Trophoblast cell (in vitro differentiated cells and primary cell): Measurements from ENCODE around the gene LCN9.

Experiments
- DNase-seq, 2 donors: peaks; one replicate each; pipeline ENCODE4 v3.0.0-alpha.2; 2016
- H2AFZ ChIP-seq: 2 replicates; pipeline ENCODE4 v1.6.1; 2013; ENCODE audit warnings: low read length, moderate library complexity, mild to moderate bottlenecking; ENCODE audit not compliant: insufficient read depth, poor library complexity
- H2AK5ac ChIP-seq: 2 replicates; pipeline ENCODE4 v1.6.1; 2013; ENCODE audit warnings: mild to moderate bottlenecking, low read length
- H2BK120ac ChIP-seq: 2 replicates; pipeline ENCODE4 v1.6.1; 2013; ENCODE audit warnings: low read length, mild to moderate bottlenecking, moderate library complexity; ENCODE audit not compliant: insufficient read depth, poor library complexity
- H2BK12ac ChIP-seq: 2 replicates; pipeline ENCODE4 v1.6.1; 2013; ENCODE audit warnings: mild to moderate bottlenecking, low read length, moderate library complexity
- H2BK5ac ChIP-seq: 2 replicates; pipeline ENCODE4 v1.6.1; 2013; ENCODE audit warnings: low read length, low read depth, moderate library complexity, mild to moderate bottlenecking; ENCODE audit not compliant: poor library complexity
- H3K14ac ChIP-seq: 2 replicates; pipeline ENCODE4 v1.6.1; 2013; ENCODE audit warnings: mild to moderate bottlenecking, low read length
- H3K18ac ChIP-seq: 2 replicates; pipeline ENCODE4 v1.6.1; 2013; ENCODE audit warnings: mild to moderate bottlenecking, low read length
- H3K23ac ChIP-seq: 2 replicates; pipeline ENCODE4 v1.6.1; 2013; ENCODE audit warnings: low read length
- H3K27ac ChIP-seq: 2 replicates; pipeline ENCODE4 v1.5.1; 2013; ENCODE audit warnings: low read depth, mild to moderate bottlenecking, inconsistent platforms, low read length, moderate library complexity
- H3K27me3 ChIP-seq: 2 replicates; pipeline ENCODE4 v1.6.1; 2013; ENCODE audit warnings: inconsistent platforms, mild to moderate bottlenecking, low read length, moderate library complexity; ENCODE audit not compliant: insufficient read depth
- H3K36me3 ChIP-seq, 2 experiments: 1 replicate in 1 of 2; 2 replicates in 1 of 2; pipeline ENCODE4 v1.6.1; 2013; ENCODE audit warnings: low read length in 2 of 2, mild to moderate bottlenecking in 2 of 2, moderate library complexity in 1 of 2; ENCODE audit not compliant: insufficient read depth in 2 of 2, control insufficient read depth in 1 of 2
- H3K4ac ChIP-seq: 2 replicates; pipeline ENCODE4 v1.6.1; 2013; ENCODE audit warnings: low read depth, mild to moderate bottlenecking, low read length, moderate library complexity
- H3K4me1 ChIP-seq, 2 experiments: 1 replicate in 1 of 2; 2 replicates in 1 of 2; pipeline ENCODE4 v1.6.1; 2013; ENCODE audit warnings: low read length in 2 of 2, mild to moderate bottlenecking in 2 of 2, moderate library complexity in 1 of 2; ENCODE audit not compliant: insufficient read depth in 2 of 2, control insufficient read depth in 1 of 2
- H3K4me2 ChIP-seq: 2 replicates; pipeline ENCODE4 v1.6.1; 2013; ENCODE audit warnings: inconsistent platforms, mild to moderate bottlenecking, low read length, moderate library complexity
- H3K4me3 ChIP-seq: 2 replicates; pipeline ENCODE4 v1.5.1; 2013; ENCODE audit warnings: mild to moderate bottlenecking, low read depth, low read length, inconsistent platforms
- H3K79me1 ChIP-seq: one replicate; pipeline ENCODE4 v1.6.1; 2013; ENCODE audit warnings: low read length
- H3K79me2 ChIP-seq: 2 replicates; pipeline ENCODE4 v1.6.1; 2013; ENCODE audit warnings: low read length, mild to moderate bottlenecking; ENCODE audit not compliant: control insufficient read depth, insufficient read depth, poor library complexity
- H3K9ac ChIP-seq: 2 replicates; pipeline ENCODE4 v1.6.1; 2013; ENCODE audit warnings: mild to moderate bottlenecking, low read length
- H3K9me3 ChIP-seq: 2 replicates; pipeline ENCODE4 v1.6.1; 2013; ENCODE audit warnings: low read depth, mild to moderate bottlenecking, control low read depth, inconsistent platforms, low read length; ENCODE audit not compliant: insufficient read depth
- H4K12ac ChIP-seq: 2 replicates; pipeline ENCODE4 v1.6.1; 2013; ENCODE audit warnings: low read depth, mild to moderate bottlenecking, low read length, moderate library complexity
- H4K8ac ChIP-seq: 2 replicates; pipeline ENCODE4 v1.6.1; 2013; ENCODE audit warnings: low read depth, mild to moderate bottlenecking, low read length, moderate library complexity
- H4K91ac ChIP-seq: one replicate; pipeline ENCODE4 v1.6.1; 2013; ENCODE audit warnings: low read depth, mild to moderate bottlenecking, low read length, moderate library complexity
- WGBS: extraction: QIAGEN DNeasy Blood & Tissue Kit; methylation state at CpG from one replicate; pipeline ENCODE4 v1.1.7; 2013; ENCODE audit warnings: missing lambda C conversion rate; ENCODE audit not compliant: insufficient read length, insufficient coverage; ENCODE audit errors: extremely low coverage; 5-methylcytosine and 5-hydroxymethylcytosine counted together

LCN9 gene

GRCh38 chr9:135692410-135692809 lies 29.3 kb downstream of the LCN9 start:
- Histone ChIP-seq H4K8ac (no peak overlapping the region), H3K36me3 (no peaks in the 10 kb centered on the region), H3K79me2 (no peaks in the 10 kb centered on the region), H2BK5ac (no peak overlapping the region), H3K18ac (no peak overlapping the region), H3K23ac (no peak overlapping the region), H2BK12ac (no peak overlapping the region), H3K79me1 (no peaks in the 10 kb centered on the region), H2BK120ac (no peak overlapping the region), H3K4ac (no peak overlapping the region), H3K4me3 (no peak overlapping the region), H2AK5ac (no peak overlapping the region), H3K14ac (no peak overlapping the region), H3K27me3 (no peaks in the 10 kb centered on the region), H3K9ac (no peak overlapping the region), H4K91ac (no peak overlapping the region), H2AFZ (no peak overlapping the region), H3K27ac (no peak overlapping the region), H3K9me3 (peaks cover 10% of the 10 kb centered on the region), H3K4me2 (no peak overlapping the region), H4K12ac (no peak overlapping the region), H3K4me1 (no peaks in the 10 kb centered on the region)
- DNase-seq: no peak
- WGBS: no CpG with 5 or more reads among the region's 11 CpGs

GRCh38 chr9:135693265-135693664 lies 30.2 kb downstream of the LCN9 start:
- DNase-seq: no peak
- Histone ChIP-seq H2BK5ac (no peak overlapping the region), H2BK120ac (no peak overlapping the region), H3K9me3 (peaks cover 10% of the 10 kb centered on the region), H3K18ac (no peak overlapping the region), H4K91ac (no peak overlapping the region), H3K36me3 (no peaks in the 10 kb centered on the region), H3K27me3 (no peaks in the 10 kb centered on the region), H3K4me1 (no peaks in the 10 kb centered on the region), H3K79me1 (no peaks in the 10 kb centered on the region), H3K4ac (no peak overlapping the region), H3K4me2 (no peak overlapping the region), H2AFZ (no peak overlapping the region), H3K79me2 (no peaks in the 10 kb centered on the region), H2BK12ac (no peak overlapping the region), H3K9ac (no peak overlapping the region), H4K12ac (no peak overlapping the region), H3K23ac (no peak overlapping the region), H3K27ac (no peak overlapping the region), H2AK5ac (no peak overlapping the region), H3K14ac (no peak overlapping the region), H4K8ac (no peak overlapping the region), H3K4me3 (no peak overlapping the region)
- no CpG with 5 or more reads among the region's 16 CpGs for WGBS

DNA sequence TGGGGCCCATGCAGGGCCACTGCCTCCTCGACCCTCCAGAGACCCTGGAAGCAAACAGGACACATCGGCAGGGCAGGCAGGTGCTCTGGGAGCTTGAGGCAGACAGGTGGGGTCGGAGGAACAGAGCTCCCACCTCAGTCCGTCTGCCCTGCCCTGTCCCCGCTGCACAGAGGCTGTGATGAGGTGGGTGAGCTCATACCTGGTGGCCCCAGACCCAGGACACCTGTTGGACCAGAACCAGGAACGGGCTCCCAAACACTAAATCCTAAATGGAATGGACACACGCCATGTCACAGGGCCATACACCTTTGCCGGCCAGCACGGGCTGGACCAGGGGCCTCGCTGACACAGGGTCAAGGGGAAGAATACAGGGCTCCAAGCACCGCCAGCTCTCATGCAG lies 30.7 kb downstream of the LCN9 start:
- Histone ChIP-seq H3K79me2 (no peaks in the 10 kb centered on the region), H4K91ac (no peak overlapping the region), H3K18ac (no peak overlapping the region), H3K23ac (no peak overlapping the region), H2AFZ (no peak overlapping the region), H4K8ac (no peak overlapping the region), H3K36me3 (no peaks in the 10 kb centered on the region), H2BK120ac (no peak overlapping the region), H3K9me3 (peaks cover 11% of the 10 kb centered on the region), H3K4me3 (no peak overlapping the region), H3K27ac (no peak overlapping the region), H4K12ac (no peak overlapping the region), H3K4ac (no peak overlapping the region), H3K14ac (no peak overlapping the region), H3K27me3 (no peaks in the 10 kb centered on the region), H3K79me1 (no peaks in the 10 kb centered on the region), H3K4me1 (no peaks in the 10 kb centered on the region), H3K4me2 (no peak overlapping the region), H3K9ac (no peak overlapping the region), H2BK12ac (no peak overlapping the region), H2AK5ac (no peak overlapping the region), H2BK5ac (no peak overlapping the region)
- no peak for DNase-seq
- WGBS: no CpG with 5 or more reads among the region's 11 CpGs

- no CpG with 5 or more reads among the region's 18 CpGs for WGBS
- H3K36me3 ChIP-seq: no peaks in the 10 kb centered on the region
- no peak for DNase-seq
Observed at GRCh38 chr9:135694414-135694813, 31.3 kb downstream of the LCN9 start.

More at GRCh38 chr9:135694414-135694813, 31.3 kb downstream of the LCN9 start:
- Histone ChIP-seq H3K14ac (no peak overlapping the region), H2AFZ (no peak overlapping the region), H3K9me3 (peaks cover 10% of the 10 kb centered on the region), H3K27me3 (no peaks in the 10 kb centered on the region), H3K9ac (no peak overlapping the region), H3K18ac (no peak overlapping the region), H3K4me2 (no peak overlapping the region), H4K12ac (no peak overlapping the region), H3K23ac (no peak overlapping the region), H3K79me1 (no peaks in the 10 kb centered on the region), H3K27ac (no peak overlapping the region), H4K91ac (no peak overlapping the region), H2AK5ac (no peak overlapping the region), H2BK120ac (no peak overlapping the region), H3K4ac (no peak overlapping the region), H3K4me1 (no peaks in the 10 kb centered on the region), H3K4me3 (no peak overlapping the region), H3K79me2 (no peaks in the 10 kb centered on the region), H4K8ac (no peak overlapping the region), H2BK12ac (no peak overlapping the region), H2BK5ac (no peak overlapping the region)
